Measurements from ENCODE around the gene DSE. TPM values are rescaled to one million over a fixed set of nuclear protein-coding genes. Genes with fewer than 3 reads are reported as not detected.

DSE gene
- total RNA-seq, 1 donor = 93.3 TPM

- H3K4me3 ChIP-seq (ENCODE audit: low read depth, low read length) = no peak overlapping the region
- TF ChIP-seq, protein P1, sequence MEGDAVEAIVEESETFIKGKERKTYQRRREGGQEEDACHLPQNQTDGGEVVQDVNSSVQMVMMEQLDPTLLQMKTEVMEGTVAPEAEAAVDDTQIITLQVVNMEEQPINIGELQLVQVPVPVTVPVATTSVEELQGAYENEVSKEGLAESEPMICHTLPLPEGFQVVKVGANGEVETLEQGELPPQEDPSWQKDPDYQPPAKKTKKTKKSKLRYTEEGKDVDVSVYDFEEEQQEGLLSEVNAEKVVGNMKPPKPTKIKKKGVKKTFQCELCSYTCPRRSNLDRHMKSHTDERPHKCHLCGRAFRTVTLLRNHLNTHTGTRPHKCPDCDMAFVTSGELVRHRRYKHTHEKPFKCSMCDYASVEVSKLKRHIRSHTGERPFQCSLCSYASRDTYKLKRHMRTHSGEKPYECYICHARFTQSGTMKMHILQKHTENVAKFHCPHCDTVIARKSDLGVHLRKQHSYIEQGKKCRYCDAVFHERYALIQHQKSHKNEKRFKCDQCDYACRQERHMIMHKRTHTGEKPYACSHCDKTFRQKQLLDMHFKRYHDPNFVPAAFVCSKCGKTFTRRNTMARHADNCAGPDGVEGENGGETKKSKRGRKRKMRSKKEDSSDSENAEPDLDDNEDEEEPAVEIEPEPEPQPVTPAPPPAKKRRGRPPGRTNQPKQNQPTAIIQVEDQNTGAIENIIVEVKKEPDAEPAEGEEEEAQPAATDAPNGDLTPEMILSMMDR (IDR thresholded peaks at IDR 0.05; ENCODE audit: insufficient read depth, low read depth, low read length) = no peak
- peak; percentile 48 for DNase-seq (ENCODE audit: low read depth)
Measured at GRCh38 chr6:116405652-116406356, 35.1 kb downstream of the DSE start.

GRCh38 chr6:116406678-116407345 lies 36.1 kb downstream of the DSE start:
- H3K4me3 ChIP-seq (ENCODE audit: low read depth, low read length) = no peak overlapping the region
- TF ChIP-seq, protein P1 (IDR thresholded peaks at IDR 0.05; ENCODE audit: insufficient read depth, low read depth, low read length) = no peak
- DNase-seq (ENCODE audit: low read depth) = peak; percentile 90

DNA sequence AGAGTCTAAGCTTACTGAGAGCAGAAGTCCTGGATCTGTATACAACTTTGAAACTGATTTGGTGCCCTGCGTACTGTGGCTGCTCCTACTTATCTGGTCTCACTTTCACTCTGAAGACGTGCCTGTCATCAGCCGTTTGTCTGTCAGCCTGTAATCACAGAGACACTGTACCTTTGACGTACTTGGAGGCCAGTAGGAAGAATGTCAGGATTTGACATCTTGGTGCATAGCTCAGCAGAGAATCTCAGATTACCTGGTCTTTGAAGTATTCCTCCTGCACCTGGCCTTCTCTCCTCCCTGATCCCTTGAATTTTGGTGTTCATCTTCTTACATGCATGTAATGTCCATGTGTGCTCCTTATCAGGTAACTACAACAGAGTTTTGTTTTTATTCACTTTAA lies 37.7 kb downstream of the DSE start:
- no peak for DNase-seq (ENCODE audit: low read depth)
- H3K4me3 ChIP-seq (ENCODE audit: low read depth, low read length) = no peak overlapping the region
- TF ChIP-seq, protein P1 (IDR thresholded peaks at IDR 0.05; ENCODE audit: insufficient read depth, low read depth, low read length) = no peak

- H3K4me3 ChIP-seq (ENCODE audit: low read depth, low read length) = no peak overlapping the region
- TF ChIP-seq, protein P1 (IDR thresholded peaks at IDR 0.05; ENCODE audit: insufficient read depth, low read depth, low read length) = no peak
- no peak for DNase-seq (ENCODE audit: low read depth)
Measured at GRCh38 chr6:116409756-116410155, 39.0 kb downstream of the DSE start.

- TF ChIP-seq, protein P1 (IDR thresholded peaks at IDR 0.05; ENCODE audit: insufficient read depth, low read depth, low read length) = no peak
- peak; percentile 49 for DNase-seq (ENCODE audit: low read depth)
Measured at GRCh38 chr6:116411284-116411623, 40.5 kb downstream of the DSE start.

GRCh38 chr6:116412270-116412669 lies 41.5 kb downstream of the DSE start:
- H3K4me3 ChIP-seq (ENCODE audit: low read depth, low read length) = no peak overlapping the region
- no peak for DNase-seq (ENCODE audit: low read depth)
- TF ChIP-seq, protein P1 (IDR thresholded peaks at IDR 0.05; ENCODE audit: insufficient read depth, low read depth, low read length) = no peak

More at GRCh38 chr6:116411284-116411623, 40.5 kb downstream of the DSE start:
- no peak overlapping the region for H3K4me3 ChIP-seq (ENCODE audit: low read depth, low read length)

All from fibroblast of villous mesenchyme (primary cell).